Stimulated activated naive CD8-positive, alpha-beta T cell treated with anti-CD3 and anti-CD28 coated beads, Interleukin-15, amount 100 ng/mL, for 72 hours (primary cell): ENCODE results near the gene IGF1R.

Experiments used
- ATAC-seq: fragments of 150-1000 bp; cut with Tn5 transposase; 2 replicates; pipeline ENCODE4 v1.10.0; 2021; ENCODE audit warnings: mild to moderate bottlenecking, moderate library complexity
- DNase-seq, 2 donors: peaks; one replicate each; pipeline ENCODE4 v3.0.0; 2021 to 2022
- H3K27ac Mint-ChIP-seq, 2 donors: one replicate each; pipeline ENCODE4 v1.8.0; 2022; ENCODE audit warnings: mild to moderate bottlenecking in 2 of 2, mixed read lengths in 2 of 2, moderate library complexity in 2 of 2
- H3K27me3 Mint-ChIP-seq: one replicate; pipeline ENCODE4 v1.8.0; 2022; ENCODE audit warnings: mixed read lengths
- H3K4me1 Mint-ChIP-seq: one replicate; pipeline ENCODE4 v1.8.0; 2022; ENCODE audit warnings: mild to moderate bottlenecking, mixed read lengths
- H3K4me3 Mint-ChIP-seq, 2 donors: one replicate each; pipeline ENCODE4 v1.8.0; 2022; ENCODE audit warnings: mild to moderate bottlenecking in 2 of 2, mixed read lengths in 2 of 2, moderate library complexity in 1 of 2
- H3K9me3 Mint-ChIP-seq, 2 donors: one replicate each; pipeline ENCODE4 v1.8.0; 2022; ENCODE audit warnings: mixed read lengths in 2 of 2

IGF1R gene

GRCh38 chr15:98909968-98910885, 261.9 kb downstream of the IGF1R start:
- Mint-ChIP-seq H3K4me1 (peaks cover 2% of the 10 kb centered on the region), H3K4me3 (no peak overlapping the region), H3K27me3 (no peaks in the 10 kb centered on the region), H3K9me3 (no peaks in the 10 kb centered on the region), H3K27ac (peak overlapping the region in 1 of 2 donors; percentile 7)
- DNase-seq (no peak), ATAC-seq (no peak)

- Mint-ChIP-seq H3K27me3 (no peaks in the 10 kb centered on the region), H3K4me1 (peaks cover 13% of the 10 kb centered on the region), H3K4me3 (no peak overlapping the region), H3K27ac (no peak overlapping the region), H3K9me3 (no peaks in the 10 kb centered on the region)
- ATAC-seq (no peak), DNase-seq (no peak)
These were observed 266.3 kb downstream of the IGF1R start for GRCh38 chr15:98914626-98915025.

GRCh38 chr15:98916826-98917225, 268.5 kb downstream of the IGF1R start:
- ATAC-seq, result no peak
- H3K4me3 Mint-ChIP-seq, result no peak overlapping the region
- H3K4me1 Mint-ChIP-seq, result peaks cover 19% of the 10 kb centered on the region
- H3K27ac Mint-ChIP-seq, result no peak overlapping the region
- no peak for DNase-seq
- no peaks in the 10 kb centered on the region for H3K9me3 Mint-ChIP-seq
- H3K27me3 Mint-ChIP-seq, result no peaks in the 10 kb centered on the region

GRCh38 chr15:98917417-98917816, 269.1 kb downstream of the IGF1R start:
- DNase-seq (no peak), ATAC-seq (no peak)
- Mint-ChIP-seq H3K27me3 (no peaks in the 10 kb centered on the region), H3K27ac (no peak overlapping the region), H3K4me1 (peaks cover 19% of the 10 kb centered on the region), H3K4me3 (no peak overlapping the region), H3K9me3 (no peaks in the 10 kb centered on the region)

- H3K27ac Mint-ChIP-seq, result no peak overlapping the region
These were observed 271.9 kb downstream of the IGF1R start for GRCh38 chr15:98920091-98920880.

GRCh38 chr15:98923171-98923570, 274.8 kb downstream of the IGF1R start:
- Mint-ChIP-seq H3K27me3 (no peaks in the 10 kb centered on the region), H3K4me3 (no peak overlapping the region), H3K27ac (no peak overlapping the region), H3K4me1 (peaks cover 12% of the 10 kb centered on the region), H3K9me3 (no peaks in the 10 kb centered on the region)
- DNase-seq (no peak), ATAC-seq (no peak)

More at GRCh38 chr15:98920091-98920880, 271.9 kb downstream of the IGF1R start:
- DNase-seq (no peak), ATAC-seq (peak; percentile 56)
- H3K4me3 Mint-ChIP-seq, result no peak overlapping the region
- H3K9me3 Mint-ChIP-seq, result no peaks in the 10 kb centered on the region
- peaks cover 15% of the 10 kb centered on the region for H3K4me1 Mint-ChIP-seq
- H3K27me3 Mint-ChIP-seq, result no peaks in the 10 kb centered on the region

GRCh38 chr15:98923579-98923978, 275.2 kb downstream of the IGF1R start:
- no peak for ATAC-seq
- H3K27me3 Mint-ChIP-seq, result no peaks in the 10 kb centered on the region
- no peak overlapping the region for H3K27ac Mint-ChIP-seq
- DNase-seq, result no peak
- no peaks in the 10 kb centered on the region for H3K9me3 Mint-ChIP-seq
- no peak overlapping the region for H3K4me3 Mint-ChIP-seq
- peaks cover 12% of the 10 kb centered on the region for H3K4me1 Mint-ChIP-seq

GRCh38 chr15:98924401-98925049, 276.2 kb downstream of the IGF1R start:
- Mint-ChIP-seq H3K4me3 (no peak overlapping the region), H3K9me3 (no peaks in the 10 kb centered on the region), H3K4me1 (peaks cover 7% of the 10 kb centered on the region), H3K27me3 (no peaks in the 10 kb centered on the region), H3K27ac (no peak overlapping the region)
- ATAC-seq, result no peak
- DNase-seq, result no peak

GRCh38 chr15:98926236-98926635, 277.9 kb downstream of the IGF1R start:
- Mint-ChIP-seq H3K27ac (no peak overlapping the region), H3K9me3 (no peaks in the 10 kb centered on the region), H3K4me1 (no peaks in the 10 kb centered on the region), H3K4me3 (no peak overlapping the region), H3K27me3 (no peaks in the 10 kb centered on the region)
- no peak for ATAC-seq
- DNase-seq, result no peak

GRCh38 chr15:98927022-98927421, 278.7 kb downstream of the IGF1R start:
- no peak for DNase-seq
- H3K27me3 Mint-ChIP-seq, result no peaks in the 10 kb centered on the region

GRCh38 chr15:98927996-98928395, 279.7 kb downstream of the IGF1R start:
- no peak for ATAC-seq
- Mint-ChIP-seq H3K4me3 (no peak overlapping the region), H3K9me3 (no peaks in the 10 kb centered on the region), H3K27ac (peak overlapping the region in 1 of 2 donors; percentile 81), H3K27me3 (no peaks in the 10 kb centered on the region), H3K4me1 (no peaks in the 10 kb centered on the region)
- DNase-seq, result no peak

More at GRCh38 chr15:98927022-98927421, 278.7 kb downstream of the IGF1R start:
- H3K4me3 Mint-ChIP-seq, result no peak overlapping the region
- H3K4me1 Mint-ChIP-seq, result no peaks in the 10 kb centered on the region
- no peak for ATAC-seq
- no peaks in the 10 kb centered on the region for H3K9me3 Mint-ChIP-seq
- H3K27ac Mint-ChIP-seq, result no peak overlapping the region

GRCh38 chr15:98930576-98930975, 282.2 kb downstream of the IGF1R start:
- Mint-ChIP-seq H3K4me3 (no peak overlapping the region), H3K9me3 (no peaks in the 10 kb centered on the region), H3K27ac (no peak overlapping the region), H3K27me3 (no peaks in the 10 kb centered on the region), H3K4me1 (no peaks in the 10 kb centered on the region)
- ATAC-seq, result no peak
- no peak for DNase-seq

- Mint-ChIP-seq H3K9me3 (no peaks in the 10 kb centered on the region), H3K4me3 (no peak overlapping the region), H3K27ac (no peak overlapping the region), H3K27me3 (no peaks in the 10 kb centered on the region), H3K4me1 (no peaks in the 10 kb centered on the region)
- ATAC-seq, result no peak
- no peak for DNase-seq
These were observed 282.7 kb downstream of the IGF1R start for GRCh38 chr15:98931004-98931403.

GRCh38 chr15:98933406-98933805, 285.1 kb downstream of the IGF1R start:
- H3K4me3 Mint-ChIP-seq, result no peak overlapping the region
- peaks cover 18% of the 10 kb centered on the region for H3K4me1 Mint-ChIP-seq
- no peak for DNase-seq
- no peak overlapping the region for H3K27ac Mint-ChIP-seq
- ATAC-seq, result no peak
- H3K9me3 Mint-ChIP-seq, result no peaks in the 10 kb centered on the region
- H3K27me3 Mint-ChIP-seq, result no peaks in the 10 kb centered on the region

GRCh38 chr15:98935736-98936135, 287.4 kb downstream of the IGF1R start:
- no peak for ATAC-seq
- H3K9me3 Mint-ChIP-seq, result no peaks in the 10 kb centered on the region
- no peak for DNase-seq
- no peak overlapping the region for H3K4me3 Mint-ChIP-seq
- H3K27ac Mint-ChIP-seq, result peak overlapping the region in 1 of 2 donors; percentile 16
- peaks cover 18% of the 10 kb centered on the region for H3K4me1 Mint-ChIP-seq
- H3K27me3 Mint-ChIP-seq, result no peaks in the 10 kb centered on the region
